GM21786 (cell line): ENCODE measurements around the gene IFI27.

Source experiments
- ATAC-seq: cut with Tn5 transposase; IDR thresholded peaks from one replicate; pipeline ENCODE4 v1.9.1; 2021; ENCODE audit not compliant: unreplicated experiment

IFI27 gene

DNA sequence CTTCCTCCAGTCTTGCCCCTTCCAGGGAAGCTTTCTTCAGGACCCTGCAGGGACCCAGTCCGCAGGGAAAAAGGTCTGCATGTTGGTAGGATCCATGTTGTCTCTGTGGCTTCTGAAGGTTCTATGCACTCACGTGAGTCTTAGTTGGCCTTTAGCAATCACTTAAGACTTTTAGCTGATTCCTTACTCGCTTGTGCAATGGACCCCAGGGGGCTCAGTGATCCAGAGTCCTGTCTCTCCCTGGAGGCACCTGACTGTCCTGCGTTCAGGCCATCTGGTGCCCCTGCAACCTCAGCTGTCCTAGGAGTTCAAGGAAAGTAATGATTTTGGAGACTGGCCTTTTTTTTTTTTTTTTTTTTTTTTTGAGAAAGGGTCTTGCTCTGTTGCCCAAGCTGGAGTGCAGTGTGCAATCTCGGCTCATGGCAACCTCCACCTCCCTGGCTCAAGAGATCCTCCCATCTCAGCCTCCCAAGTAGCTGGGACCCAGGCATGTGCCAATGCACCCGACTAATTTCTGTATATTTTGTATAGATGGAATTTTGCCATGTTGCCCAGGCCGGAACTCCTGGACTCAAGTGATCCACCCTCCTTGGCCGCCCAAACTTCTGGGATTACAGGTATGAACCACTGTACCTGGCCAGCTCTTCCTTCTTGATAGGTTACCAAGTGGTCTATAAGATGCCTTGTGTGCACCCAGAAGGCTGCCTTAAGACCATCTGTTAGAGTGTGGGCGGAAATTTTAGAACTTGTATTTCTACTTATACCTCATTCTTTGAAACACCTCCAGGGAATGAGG, 14.2 kb downstream of the IFI27 start:
- no peak for ATAC-seq

DNA sequence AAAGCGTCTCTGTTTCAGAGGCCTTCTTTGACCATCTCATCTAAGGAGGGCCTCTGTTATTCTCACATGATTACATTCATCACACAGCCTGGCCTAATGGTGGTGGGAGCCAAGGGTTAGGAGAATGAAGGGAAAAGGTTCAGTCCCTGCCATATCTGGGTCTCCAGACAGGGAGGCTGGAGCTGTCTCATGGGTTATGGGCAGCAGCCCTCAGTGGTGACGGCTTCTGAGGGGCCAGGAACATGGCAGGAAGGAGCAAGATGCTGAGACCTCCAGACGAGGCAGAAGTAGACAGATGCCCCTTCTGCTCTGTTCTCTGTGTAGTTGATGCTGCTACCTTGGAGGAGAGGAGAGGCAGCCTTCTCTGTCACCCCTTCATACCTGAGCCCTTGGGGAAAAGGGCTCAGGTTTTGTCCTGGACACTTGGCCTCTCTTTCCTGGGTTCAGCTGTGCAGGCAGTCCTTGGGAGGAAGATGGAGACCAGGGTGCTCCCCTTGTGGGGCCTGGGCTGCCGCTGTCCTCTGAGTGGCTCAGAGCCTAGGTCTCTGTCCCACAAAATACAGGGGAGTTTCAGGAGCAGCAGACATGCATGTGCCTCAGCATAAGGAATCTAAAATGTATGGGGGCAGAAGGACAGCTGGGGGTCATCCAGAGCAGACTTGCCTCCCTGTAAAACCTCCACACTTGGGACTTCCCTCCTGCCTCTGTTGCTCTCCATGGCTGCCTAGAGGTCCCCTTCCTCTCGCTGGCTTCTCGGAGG, 15.3 kb downstream of the IFI27 start:
- no peak for ATAC-seq

DNA sequence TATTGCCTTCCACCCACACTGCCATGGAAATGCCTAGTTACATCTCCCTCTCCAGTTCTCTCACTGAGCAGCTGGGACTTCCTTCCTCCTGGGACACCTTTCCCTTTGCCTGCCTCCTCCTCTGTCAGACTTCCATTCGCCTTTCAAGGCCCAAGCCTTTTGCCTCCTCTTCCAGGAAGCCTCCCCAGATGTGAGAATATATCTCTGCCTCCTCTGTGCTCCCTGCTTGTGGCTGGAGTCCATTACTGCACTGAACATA, 15.8 kb downstream of the IFI27 start:
- ATAC-seq: no peak

DNA sequence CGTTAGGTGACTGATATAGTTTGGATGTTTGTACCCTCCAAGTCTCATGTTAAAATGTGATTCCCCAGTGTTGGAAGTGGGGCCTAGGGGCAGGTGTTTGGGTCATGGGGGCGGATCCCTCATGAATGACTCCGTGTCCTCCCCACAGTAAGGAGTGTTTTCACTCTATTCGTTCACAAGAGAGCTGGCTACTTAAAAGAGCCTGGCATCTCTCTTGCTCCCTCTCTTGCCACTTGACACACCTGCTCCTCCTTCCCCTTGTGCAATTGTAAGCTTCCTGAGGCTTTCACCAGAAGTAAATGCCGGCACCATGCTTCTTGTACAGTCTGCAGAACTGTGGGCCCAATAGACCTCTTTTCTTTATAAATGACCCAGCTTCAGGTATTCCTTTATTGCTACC, 16.3 kb downstream of the IFI27 start:
- no peak for ATAC-seq

DNA sequence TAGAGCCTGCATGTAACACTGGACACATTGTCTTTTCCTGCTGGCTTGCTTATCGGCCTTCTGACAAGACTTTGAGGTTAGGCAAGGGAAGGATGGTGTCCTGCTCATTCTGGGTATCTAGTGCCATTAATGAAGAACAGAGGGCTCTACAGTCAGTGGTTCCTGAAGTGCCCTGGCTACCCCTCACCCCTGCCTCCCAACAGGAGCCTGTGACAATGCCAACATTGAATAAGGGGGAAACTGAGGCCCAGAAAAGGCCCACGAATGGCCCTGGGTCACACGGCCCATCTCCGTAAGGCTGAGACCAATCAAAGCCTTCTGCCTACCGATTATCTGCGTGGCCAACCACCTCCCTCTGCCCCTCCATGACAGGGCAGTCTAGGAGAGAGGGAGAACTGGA, 16.8 kb downstream of the IFI27 start:
- no peak for ATAC-seq

DNA sequence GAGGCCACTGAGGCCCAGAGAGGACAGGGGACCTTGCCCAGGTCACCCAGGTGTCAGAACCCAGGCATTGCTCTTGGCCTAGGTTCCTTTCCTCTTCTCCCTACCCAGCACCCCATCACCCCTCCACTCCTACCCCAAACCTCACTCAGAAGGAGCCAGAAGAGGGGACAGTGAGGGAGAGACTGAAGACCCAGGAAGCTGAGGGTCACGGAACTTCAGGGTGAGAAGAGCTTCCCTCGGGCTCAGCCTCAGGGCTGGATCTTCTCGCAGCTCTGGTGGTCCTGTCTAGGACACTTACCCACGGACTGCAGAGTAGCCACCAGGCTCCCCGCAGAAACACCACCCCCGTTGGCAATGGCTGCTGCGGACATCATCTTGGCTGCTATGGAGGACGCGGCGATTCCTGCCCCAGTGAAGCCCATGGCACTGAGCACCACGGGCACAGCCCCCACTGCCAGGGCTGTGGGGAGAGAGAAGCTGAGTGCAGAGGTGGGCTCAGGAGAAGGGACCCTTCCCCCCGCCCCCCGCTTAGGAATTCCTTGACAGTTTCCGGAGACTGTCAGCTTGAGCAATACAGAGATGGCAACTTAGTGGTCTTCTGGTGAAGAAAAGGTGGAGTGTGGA, 17.8 kb downstream of the IFI27 start:
- no peak for ATAC-seq

DNA sequence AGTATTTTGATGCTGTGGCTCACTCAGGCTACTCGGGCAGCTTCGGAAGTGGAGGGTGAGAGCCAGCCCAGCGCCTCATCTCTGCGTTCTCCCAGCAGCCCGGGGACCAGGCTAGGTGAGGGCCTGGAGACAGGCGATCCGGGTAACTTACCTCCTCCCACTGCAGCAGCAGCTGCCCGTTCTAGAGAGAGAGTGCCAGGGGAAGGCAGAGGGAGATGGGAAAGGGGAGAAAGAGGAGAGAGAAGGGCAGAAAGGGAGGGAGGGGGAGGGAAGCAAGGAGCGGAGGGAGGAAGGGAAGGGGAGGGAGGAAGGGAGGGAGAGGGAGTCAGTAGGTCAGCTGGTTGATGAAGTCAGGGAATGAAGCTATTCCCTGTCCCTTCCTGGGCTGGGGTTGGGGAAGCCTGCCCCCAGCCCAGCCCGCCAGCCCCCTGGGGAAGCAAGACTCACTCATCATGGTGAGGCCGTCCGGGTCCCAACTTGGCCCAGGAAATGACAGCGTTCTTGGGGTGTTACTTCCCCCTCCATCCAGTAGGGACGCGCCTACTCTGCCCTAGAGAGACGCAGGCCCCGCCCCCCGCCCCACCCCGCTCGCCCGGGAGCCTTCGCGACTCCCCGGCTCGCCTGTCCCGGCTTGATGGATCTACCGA, 18.7 kb downstream of the IFI27 start, which contains the start of gene IFI27L2:
Gene IFI27L2, minus strand, starts transcription at position 494 of the 647 bp plus-strand sequence. Its CDS starts 40 bp downstream, at position 454.
- peak; percentile 94 for ATAC-seq

DNA sequence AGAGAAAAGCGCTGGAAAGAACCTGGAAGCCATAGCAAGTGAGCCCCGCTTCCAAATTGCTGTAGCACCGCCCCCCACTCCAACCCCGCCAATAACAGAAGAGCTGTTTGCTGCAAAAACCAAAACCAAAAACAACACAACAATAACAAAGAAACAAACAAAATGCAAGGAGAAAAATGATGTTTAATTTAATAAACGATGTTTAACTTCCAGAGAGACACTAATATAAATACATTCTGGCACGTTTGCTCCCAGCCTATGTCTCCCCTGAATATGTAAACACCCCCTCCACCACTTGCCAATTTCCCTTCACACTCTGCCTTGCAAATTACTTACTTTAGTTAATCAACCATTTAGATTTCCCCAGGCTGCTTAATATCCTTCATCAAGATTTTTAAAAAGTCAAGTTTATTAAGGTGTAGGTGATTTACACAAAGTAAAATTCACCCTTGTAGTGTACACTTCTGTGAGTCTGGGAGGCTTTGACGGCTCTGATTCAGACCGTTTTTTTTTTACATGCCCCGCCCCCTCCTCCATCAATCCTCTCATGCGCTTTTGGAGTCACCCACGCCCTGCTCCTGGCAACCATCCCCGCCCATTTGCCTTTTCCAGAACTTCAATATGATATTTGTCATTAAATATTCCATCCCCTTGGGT, 19.4 kb downstream of the IFI27 start:
- ATAC-seq: no peak

DNA sequence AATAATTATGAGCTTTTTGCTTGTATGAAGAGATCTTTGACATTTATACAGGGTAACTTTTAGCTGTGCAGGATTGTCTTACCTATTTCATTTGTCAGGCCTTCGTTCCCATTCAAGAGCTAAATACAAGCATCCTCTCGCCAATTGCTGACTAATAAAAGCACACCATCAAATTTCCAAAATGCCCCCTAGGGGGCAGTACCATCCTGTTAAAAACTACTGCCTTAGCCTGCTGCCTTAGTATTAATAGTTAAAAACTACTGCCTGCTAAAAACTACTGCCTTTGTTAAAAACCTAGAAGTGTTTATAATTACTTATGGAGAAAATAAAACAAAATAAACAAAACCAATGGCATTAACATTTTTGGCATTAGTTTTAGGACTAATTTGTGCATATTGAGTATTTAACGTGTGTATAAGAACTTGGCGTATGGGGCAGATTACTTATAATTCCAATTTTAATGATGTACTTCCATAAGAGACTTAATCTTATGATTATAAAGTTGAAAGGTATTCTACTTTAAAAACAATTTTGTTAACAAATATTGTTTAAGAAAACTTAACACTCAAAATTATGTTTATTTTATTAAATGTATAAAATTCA, 21.9 kb downstream of the IFI27 start:
- no peak for ATAC-seq

DNA sequence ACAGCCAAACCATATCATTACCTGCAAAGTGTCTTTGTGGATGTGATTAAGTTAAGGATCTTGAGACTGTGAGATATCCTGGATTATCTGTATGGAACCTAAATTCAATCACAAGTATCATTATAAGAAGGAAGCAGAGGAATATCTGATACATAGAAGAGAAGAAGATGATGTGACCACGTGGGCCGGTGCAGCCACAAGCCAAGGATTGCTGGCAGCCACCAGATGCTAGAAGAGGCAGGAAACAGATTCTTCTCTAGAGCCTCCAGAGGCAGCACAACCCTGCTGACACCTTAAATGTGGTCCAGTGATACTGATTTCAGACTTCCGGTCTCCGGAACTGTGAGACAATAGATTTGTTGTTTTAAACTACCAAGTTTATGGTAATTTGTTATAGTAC, 24.9 kb downstream of the IFI27 start:
- ATAC-seq: no peak

DNA sequence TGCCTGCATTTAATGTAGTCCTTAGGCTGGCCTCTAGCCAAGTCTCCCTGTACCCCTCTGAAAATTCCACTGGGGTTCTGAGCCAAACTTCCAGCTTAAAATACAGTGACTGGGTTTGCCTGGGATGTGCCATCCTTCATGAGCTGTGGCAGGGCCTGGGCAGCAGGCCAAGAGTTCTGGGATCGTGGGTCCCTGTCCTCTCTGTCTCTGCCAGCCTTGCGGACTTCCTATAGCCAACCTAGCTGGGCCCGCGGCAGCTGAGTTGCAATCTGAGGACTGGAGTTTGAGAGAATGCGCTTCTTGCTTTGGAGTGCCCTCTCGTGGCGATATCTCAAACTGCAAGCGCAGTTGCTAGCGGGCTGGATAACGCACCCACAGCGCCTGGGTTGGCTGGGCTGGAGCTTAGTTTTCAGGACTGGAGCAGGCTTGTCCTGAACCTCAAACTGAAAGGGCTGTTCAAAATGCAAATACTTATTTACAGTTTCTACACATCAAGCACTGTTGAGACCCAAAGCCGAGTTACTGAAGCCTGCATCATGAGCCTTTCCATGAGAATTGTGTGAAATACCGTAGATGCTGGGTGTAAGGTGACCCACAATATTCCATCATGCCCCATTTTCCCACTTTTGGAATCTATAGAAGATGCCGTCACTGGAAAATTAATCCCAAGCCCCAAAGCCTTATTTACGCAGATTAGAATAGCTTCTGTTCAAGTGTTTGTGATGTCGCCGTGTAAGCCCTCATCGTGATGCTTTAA, 26.2 kb downstream of the IFI27 start:
- peak; percentile 85 for ATAC-seq

DNA sequence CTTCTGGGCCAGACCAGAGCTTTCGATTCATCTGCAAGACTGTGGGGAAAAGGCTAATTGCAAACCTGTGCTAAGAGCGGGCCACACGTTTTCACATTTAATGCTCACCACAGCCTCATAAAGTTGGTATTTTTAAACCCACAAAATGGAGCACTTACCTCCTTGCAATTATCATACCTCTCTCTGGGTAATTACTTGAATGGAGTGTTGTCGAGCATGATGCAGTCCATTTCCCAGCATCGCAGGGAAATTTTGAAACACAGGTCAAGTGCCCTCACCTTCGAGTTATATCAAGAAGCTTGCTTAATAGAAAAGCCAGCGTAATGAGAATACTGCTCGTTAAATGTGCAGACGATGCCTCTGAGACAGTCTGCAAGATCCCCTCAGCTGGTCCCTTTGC, 27.7 kb downstream of the IFI27 start:
- ATAC-seq: no peak

DNA sequence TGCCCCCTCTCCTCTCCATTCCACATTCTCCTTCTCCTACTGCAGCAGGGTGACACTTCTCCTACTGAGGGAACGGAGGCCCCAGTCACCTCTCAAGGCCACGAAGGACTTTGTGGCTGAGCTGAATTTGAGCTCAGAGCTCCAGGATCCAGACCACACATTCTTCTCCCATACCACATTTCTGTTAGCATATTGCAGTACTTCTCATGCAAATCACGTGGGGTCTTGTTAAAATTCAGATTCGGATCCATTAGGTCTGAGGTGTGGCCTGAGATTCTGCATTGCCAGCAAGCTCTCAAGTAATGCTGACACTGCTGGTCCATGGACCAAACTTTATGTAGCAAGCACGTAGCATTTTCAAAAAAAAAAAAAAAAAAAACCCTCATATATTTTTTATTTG, 28.5 kb downstream of the IFI27 start:
- ATAC-seq: no peak

DNA sequence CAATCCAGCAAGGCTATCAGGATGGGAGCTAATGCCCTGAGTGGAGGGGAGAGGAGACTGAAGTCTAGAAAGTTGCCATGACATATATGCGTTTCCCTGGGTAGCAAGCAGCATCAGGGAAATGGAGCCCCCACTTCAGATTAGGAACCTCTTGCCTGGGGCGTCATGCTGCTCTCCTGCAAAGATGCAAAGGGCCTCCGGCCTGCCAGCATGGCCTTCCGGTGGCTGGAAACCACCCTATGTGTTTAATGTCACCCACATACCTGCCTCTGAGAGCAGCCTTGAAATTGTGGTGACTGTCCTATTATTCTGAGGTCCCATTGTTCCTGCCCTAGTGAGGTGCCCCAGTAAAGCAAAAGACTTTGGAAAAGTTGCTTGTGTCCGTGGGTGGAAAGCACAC, 28.9 kb downstream of the IFI27 start:
- no peak for ATAC-seq

DNA sequence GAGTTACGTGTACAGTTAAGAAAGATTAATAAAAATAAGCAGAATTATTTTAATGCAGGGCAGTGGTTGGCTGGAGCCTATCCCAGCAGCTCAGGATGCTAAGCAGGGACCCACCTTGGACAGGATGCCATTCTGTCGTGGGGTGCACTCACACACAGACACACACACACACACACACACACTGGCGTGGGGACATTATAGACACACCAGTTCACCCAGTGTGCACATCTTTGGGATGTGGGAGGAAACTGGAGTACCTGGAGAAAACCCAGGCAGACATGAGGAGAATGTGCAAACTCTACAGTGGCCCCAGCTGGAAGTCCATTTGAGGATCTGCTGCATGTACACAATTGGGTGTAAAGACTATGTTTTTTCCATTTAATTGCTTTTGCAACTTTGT, 31.7 kb downstream of the IFI27 start:
- ATAC-seq: no peak

DNA sequence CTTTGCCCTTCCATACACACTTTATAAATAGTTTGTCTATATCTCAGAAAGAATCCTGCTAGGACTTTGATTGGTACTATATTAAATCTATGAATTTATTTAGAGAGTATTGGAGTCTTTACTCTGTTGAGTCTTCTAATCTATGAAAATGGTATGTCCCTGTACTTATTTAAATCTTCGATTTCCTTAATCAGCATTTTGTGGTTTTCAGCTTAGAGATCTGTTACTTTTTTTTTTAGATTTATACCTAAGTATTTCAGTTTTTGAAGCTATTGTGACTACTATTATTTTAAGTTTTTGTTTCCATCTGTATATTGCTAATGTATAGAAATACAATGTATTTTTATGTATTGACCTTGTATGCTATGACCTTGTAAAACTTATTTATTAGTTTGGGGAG, 32.3 kb downstream of the IFI27 start:
- no peak for ATAC-seq

DNA sequence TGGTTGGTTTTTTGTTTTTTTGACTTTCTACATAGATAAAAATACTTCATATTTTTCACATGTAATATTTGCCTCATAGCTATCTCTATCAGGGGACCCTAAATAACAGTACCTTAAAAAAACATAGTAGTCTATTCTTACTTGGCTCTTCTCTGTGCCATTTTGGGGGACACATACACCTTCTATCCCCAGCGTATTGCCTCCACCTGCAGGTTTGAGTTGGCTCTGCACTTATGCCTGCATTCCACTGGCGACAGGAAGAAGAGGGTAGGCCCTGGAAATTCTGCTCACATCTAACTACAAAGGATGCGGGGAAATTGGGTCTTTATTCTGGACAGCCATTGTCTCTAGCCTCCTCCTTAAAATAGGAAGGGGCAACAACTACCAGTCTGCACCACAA, 32.7 kb downstream of the IFI27 start:
- no peak for ATAC-seq

DNA sequence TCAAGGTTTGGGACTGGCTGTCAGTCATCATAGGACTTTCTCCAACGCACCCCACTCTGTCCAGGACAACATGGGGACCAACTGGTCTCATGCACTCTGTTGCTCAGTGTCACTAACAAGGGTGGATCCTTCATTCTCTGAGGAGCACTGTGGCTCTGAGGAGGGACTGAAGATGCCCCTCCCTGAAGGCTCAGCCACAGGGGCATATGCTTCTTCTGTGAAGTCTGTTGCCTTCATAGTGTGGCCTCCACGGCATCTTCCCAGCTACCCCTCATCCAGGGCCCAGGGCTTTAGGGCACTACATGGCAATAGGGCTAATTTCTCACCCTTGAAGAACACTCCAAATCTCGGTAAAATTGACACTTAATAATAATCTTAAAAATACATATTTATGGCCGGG, 33.2 kb downstream of the IFI27 start:
- ATAC-seq: no peak

DNA sequence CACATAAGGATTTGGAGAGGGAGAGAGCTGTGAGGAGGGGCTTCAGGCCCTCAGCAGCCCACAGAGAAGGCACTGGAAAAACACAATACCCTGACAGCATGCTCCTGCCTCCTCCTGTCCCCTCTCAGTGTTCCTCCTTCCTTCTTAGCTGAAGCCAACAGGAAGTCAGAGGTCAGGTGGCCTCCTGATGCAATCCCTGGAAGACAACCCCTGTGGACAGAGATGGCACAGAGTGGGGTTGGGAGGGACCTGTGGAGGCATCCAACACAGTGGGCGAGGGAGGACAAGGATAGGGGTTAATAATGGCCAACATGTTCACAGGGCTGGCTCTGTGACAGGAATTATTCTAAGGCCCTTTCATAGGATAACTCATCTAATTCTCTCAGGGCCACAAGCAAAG, 34.2 kb downstream of the IFI27 start:
- no peak for ATAC-seq

DNA sequence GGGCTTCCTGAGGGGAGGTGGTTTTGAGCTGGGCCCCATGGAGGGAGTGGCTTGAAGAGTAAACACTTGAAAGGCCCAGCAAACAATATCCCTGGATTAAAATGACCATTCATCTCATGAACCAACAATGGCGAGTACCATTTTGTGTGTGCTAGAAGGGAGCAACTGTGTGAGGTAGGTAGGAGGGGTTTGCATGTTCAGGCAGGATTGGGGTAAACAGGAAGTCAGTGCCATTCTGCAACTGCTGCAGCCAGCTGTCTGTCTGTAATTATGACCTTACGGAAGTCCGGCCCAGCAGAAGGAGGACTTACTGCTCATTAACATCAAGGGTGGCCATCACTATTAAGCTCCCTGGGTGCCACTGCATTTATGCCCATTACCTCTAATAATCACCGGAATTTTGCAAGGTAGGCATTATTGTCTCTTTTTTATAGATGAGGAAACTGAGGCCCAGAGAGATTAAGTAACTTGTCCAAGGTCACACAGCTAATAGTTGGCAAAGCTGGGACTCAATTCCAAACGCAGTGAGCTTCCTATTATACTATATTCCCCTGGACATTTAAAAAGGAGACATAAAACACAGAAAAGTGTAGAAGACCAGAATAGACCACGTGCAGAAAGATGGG, 35.5 kb downstream of the IFI27 start:
- ATAC-seq: no peak
